Stomach (tissue), 4 donors: ENCODE results near the gene HSDL2.

ENCODE experiments used
- EP300 ChIP-seq: sonication (generic); formaldehyde crosslinking; IDR thresholded peaks from one replicate; pipeline ENCODE4 v1.6.1; 2017; ENCODE audit warnings: antibody characterized with exemption
- POLR2A ChIP-seq, 4 donors: fragments of 450-650 bp; IDR thresholded peaks; one replicate each; pipeline ENCODE4 v1.6.1; 2016; ENCODE audit warnings: antibody characterized with exemption in 4 of 4, control low read depth in 2 of 4, mild to moderate bottlenecking in 1 of 4, moderate library complexity in 1 of 4
- POLR2AphosphoS5 ChIP-seq, 3 donors: sonication (generic); formaldehyde crosslinking; IDR thresholded peaks; one replicate each; pipeline ENCODE4 v1.6.1; 2016; ENCODE audit warnings: antibody characterized with exemption in 3 of 3
- TF ChIP-seq, protein P1 (sequence below), 7 experiments: fragments of 450-650 bp in 4 of 7; fragments of 200-600 bp in 3 of 7; sonication (generic) in 3 of 7; IDR thresholded peaks; one replicate each; pipeline ENCODE4 v1.5.1; 2016 to 2019; ENCODE audit warnings: antibody characterized with exemption in 7 of 7, control low read depth in 2 of 7, mild to moderate bottlenecking in 1 of 7

DNA sequence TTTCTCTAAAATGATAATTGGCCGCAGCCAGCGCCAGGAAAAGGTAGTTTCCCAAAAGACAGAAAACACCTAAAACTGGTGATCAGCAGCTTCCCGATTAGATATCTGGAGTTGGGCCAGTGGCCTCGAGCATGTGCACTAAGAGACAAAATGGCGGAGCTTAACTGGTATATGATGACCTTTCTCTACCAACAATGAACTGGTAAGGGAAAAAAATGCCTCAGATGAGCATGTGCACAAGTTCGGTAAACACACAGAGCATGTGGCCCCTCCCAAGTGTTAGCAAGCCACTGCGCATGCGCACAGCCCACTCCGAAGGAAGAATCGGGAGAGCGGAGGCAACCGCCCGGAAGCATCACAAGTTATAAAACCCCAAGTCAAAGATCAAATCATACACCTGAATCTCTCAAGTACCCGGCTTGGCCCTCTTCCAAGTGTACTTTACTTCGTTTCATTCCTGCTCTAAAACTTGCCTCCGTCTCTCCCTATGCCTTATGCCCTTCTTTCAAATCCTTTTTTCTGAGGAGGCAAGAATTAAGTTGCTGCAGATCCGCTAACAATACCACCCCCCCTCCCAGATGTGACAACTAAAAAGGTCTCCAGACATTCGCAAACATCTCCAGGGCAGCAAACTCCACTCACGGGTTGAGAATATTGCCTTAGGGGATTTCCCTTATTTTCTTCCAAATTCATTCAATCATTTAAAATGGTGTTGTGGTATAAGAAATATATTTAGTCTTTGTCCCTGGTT lies 31.5 kb upstream of the HSDL2 start:
- TF ChIP-seq, protein P1, sequence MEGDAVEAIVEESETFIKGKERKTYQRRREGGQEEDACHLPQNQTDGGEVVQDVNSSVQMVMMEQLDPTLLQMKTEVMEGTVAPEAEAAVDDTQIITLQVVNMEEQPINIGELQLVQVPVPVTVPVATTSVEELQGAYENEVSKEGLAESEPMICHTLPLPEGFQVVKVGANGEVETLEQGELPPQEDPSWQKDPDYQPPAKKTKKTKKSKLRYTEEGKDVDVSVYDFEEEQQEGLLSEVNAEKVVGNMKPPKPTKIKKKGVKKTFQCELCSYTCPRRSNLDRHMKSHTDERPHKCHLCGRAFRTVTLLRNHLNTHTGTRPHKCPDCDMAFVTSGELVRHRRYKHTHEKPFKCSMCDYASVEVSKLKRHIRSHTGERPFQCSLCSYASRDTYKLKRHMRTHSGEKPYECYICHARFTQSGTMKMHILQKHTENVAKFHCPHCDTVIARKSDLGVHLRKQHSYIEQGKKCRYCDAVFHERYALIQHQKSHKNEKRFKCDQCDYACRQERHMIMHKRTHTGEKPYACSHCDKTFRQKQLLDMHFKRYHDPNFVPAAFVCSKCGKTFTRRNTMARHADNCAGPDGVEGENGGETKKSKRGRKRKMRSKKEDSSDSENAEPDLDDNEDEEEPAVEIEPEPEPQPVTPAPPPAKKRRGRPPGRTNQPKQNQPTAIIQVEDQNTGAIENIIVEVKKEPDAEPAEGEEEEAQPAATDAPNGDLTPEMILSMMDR (IDR thresholded peaks at IDR 0.05) = no peak
- TF ChIP-seq POLR2A (IDR thresholded peaks at IDR 0.05) (no peak), POLR2AphosphoS5 (IDR thresholded peaks at IDR 0.05) (peak in 1 of 3 donors; percentile 58), EP300 (no peak)
